GM13976 (cell line): ENCODE data around the gene CTIF.

Experiments used
- DNase-seq: peaks from one replicate; pipeline ENCODE4 v3.0.0; 2012; ENCODE audit warnings: low spot score
- in situ Hi-C: fragments of 300-500 bp; cut with MboI; formaldehyde crosslinking; loops from one replicate; pipeline ENCODE4 v1.12.0; 2022; ENCODE audit warnings: low sequenced_read_pairs, mixed read lengths, inconsistent platforms; ENCODE audit not compliant: unreplicated experiment
- TF ChIP-seq, protein P1 (sequence below): IDR thresholded peaks from 2 replicates; pipeline ENCODE4 v1.5.1; 2012; ENCODE audit warnings: borderline replicate concordance, mild to moderate bottlenecking; ENCODE audit not compliant: insufficient read depth; ENCODE audit errors: extremely low read depth, missing control alignments, control extremely low read depth

The CTIF gene

DNA sequence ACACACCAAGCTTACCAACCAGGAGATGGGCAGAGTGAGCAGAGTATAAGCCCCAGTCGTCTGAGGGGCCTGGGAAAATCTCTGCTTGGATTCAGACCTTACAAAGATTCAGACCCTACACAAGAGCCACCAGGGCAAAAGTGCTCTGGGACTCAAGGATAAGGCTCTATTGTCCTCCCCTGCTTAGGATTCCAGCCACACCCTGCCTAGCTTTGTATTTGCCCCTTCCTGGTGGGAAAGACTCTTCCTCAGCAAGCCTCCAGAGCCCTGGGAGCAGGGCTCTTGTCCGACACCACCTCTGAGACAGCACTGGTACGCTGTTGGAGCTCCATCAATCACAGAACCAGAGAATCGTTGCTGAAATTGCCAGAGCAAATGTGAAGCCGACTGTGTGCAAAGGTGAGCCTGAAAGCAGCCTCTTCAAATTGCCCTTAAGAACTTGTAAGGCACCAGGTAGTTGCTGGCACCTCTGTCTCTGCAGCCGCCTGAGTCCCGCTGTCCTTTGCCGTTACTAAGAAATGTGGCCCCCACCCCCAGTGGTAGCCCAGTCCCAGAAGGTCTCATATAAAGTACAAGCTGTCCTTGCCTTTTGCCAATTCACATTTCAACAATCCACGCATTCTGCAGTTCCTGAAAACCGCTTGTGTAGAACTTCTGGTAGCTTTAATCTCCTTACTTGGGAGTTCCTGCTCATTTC is 148.7 kb downstream of the CTIF start:
- in situ Hi-C loops = loop anchor here (25.0 kb wide), 2 partner anchors 750 to 1175 kb away; no protein-coding TSS in a partner anchor
- TF ChIP-seq, protein P1, sequence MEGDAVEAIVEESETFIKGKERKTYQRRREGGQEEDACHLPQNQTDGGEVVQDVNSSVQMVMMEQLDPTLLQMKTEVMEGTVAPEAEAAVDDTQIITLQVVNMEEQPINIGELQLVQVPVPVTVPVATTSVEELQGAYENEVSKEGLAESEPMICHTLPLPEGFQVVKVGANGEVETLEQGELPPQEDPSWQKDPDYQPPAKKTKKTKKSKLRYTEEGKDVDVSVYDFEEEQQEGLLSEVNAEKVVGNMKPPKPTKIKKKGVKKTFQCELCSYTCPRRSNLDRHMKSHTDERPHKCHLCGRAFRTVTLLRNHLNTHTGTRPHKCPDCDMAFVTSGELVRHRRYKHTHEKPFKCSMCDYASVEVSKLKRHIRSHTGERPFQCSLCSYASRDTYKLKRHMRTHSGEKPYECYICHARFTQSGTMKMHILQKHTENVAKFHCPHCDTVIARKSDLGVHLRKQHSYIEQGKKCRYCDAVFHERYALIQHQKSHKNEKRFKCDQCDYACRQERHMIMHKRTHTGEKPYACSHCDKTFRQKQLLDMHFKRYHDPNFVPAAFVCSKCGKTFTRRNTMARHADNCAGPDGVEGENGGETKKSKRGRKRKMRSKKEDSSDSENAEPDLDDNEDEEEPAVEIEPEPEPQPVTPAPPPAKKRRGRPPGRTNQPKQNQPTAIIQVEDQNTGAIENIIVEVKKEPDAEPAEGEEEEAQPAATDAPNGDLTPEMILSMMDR = no peak
- DNase-seq = no peak

DNA sequence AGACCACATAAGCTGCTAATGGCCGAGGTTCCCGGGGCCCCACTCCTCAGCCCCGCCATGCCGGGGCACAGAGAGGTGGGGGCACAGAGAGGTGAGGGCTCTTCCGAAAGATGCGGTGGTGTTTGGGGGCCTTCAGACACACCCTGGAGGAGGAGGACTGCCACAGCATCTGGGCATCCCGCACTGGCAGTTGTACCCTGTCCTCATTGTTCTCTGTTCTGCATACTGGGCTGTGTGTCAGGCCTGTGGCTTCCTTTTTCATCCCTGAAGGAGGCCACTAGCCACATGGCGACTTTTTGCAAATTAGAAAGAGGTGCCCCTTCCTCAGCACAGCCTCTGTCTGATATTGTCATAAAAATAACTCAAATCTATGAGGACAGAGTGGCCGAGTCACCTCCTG is 150.1 kb downstream of the CTIF start:
- in situ Hi-C loops = loop anchor here (25.0 kb wide), 2 partner anchors 748 to 1173 kb away; no protein-coding TSS in a partner anchor
- no peak for DNase-seq
- TF ChIP-seq, protein P1 = no peak

DNA sequence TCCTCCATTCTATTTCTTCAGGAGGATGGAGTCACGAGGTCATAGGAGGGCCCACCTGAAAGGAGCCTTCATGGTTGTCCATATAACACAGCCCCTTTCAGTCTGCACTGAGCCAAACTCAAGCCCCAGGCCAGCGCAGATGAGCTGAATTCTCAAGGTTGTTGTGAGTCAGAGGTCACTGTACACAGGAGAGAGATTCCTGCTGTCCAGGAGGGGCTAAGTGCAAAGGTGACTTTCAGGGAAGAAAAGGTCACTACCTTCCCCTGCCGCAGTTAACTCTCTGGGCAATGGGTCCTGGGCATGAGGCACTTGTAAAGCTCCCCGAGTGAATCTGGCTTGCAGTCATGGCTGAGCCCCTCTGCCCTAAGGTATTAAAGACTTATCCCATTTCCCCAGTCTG is 150.7 kb downstream of the CTIF start:
- no peak for DNase-seq
- TF ChIP-seq, protein P1 = no peak
- in situ Hi-C loops = loop anchor here (25.0 kb wide), 2 partner anchors 748 to 1173 kb away; no protein-coding TSS in a partner anchor

DNA sequence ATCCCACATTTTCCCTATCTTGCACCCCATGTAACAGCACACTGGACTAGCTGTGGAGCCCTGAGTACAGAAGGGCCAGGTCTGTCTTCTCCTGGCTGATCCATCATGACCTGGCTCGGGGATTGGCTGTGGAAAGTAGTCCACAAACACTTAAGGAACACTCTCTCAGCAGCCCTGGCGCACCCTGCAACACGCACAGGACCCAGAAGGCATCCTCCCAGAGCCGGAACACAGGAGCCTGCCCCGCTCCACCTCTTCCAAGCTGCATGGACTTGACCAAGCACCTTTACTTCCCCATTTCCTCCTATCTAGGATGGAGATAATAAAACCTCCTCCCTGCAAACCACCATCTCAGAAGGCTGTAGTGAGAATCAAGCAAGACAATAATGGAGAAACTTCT is 151.7 kb downstream of the CTIF start:
- DNase-seq = no peak
- in situ Hi-C loops = loop anchor here (25.0 kb wide), 2 partner anchors 747 to 1172 kb away; no protein-coding TSS in a partner anchor

DNA sequence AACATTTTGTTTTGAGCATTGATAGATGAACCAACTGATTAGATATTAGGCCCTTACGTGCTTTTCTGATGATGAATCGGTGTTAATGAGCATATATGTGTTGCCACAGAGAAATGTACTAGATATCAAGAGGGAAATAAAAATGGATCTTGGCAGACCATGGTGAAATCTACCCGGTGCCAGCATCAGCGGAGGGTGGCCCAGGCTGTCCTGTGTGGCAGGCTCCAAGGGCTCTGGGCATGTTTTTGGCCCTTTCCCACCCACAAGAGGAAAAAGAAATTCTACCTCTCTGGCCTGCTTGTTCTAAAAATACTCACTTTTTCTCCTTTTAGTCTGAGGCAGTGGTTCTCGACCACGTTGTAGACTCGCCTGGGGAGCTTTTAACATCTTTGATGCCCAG is 154.2 kb downstream of the CTIF start:
- TF ChIP-seq, protein P1 = no peak
- DNase-seq = no peak
- in situ Hi-C loops = loop anchor here (25.0 kb wide), 2 partner anchors 744 to 1169 kb away; no protein-coding TSS in a partner anchor

More for the DNA sequence above, 151.7 kb downstream of the CTIF start:
- TF ChIP-seq, protein P1 = no peak

DNA sequence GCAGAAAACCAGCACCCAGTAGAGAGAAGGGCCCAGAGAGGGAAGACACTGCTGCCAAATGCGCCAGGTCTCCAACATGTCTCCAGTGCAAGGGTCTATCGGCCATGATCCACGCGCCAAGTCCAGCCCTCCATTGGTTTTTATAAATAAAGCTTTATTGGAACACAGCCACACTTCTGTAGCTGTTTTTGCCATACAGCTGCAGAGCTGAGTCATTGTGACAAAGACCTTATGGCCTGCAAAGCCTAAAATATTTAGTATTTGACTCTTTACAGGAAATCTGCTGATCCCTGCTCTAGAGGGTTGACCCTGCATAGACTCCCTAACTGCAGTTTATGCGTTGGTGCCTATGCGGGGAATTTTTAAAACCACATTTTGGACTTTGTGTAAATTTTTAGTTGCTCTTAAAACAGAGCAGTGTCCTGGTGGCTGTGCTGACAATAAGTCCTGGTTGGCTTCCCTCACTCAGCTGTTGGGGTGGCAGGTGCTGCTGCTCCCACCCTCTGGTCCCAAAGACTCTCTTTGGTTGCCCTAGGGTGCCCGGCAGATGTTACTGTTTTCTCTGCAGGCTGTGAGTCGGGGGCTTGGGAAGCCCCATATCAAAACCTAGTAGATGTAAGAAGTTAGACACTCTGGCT is 154.9 kb downstream of the CTIF start:
- DNase-seq = no peak
- in situ Hi-C loops = loop anchor here (25.0 kb wide), 2 partner anchors 744 to 1169 kb away; no protein-coding TSS in a partner anchor
- TF ChIP-seq, protein P1 = no peak
